Globus pallidus (tissue), 1 donor: ENCODE results near the gene KLRF2.
A peak's percentile ranks its signal among the peaks of the same experiment; 100 is the strongest.

Experiments used
- DNase-seq: peaks from one replicate; pipeline ENCODE4 v3.0.0-alpha.2; 2015; ENCODE audit warnings: low spot score

The KLRF2 gene

GRCh38 chr12:9888665-9889273, 7.5 kb downstream of the KLRF2 start:
- no peak for DNase-seq

DNA sequence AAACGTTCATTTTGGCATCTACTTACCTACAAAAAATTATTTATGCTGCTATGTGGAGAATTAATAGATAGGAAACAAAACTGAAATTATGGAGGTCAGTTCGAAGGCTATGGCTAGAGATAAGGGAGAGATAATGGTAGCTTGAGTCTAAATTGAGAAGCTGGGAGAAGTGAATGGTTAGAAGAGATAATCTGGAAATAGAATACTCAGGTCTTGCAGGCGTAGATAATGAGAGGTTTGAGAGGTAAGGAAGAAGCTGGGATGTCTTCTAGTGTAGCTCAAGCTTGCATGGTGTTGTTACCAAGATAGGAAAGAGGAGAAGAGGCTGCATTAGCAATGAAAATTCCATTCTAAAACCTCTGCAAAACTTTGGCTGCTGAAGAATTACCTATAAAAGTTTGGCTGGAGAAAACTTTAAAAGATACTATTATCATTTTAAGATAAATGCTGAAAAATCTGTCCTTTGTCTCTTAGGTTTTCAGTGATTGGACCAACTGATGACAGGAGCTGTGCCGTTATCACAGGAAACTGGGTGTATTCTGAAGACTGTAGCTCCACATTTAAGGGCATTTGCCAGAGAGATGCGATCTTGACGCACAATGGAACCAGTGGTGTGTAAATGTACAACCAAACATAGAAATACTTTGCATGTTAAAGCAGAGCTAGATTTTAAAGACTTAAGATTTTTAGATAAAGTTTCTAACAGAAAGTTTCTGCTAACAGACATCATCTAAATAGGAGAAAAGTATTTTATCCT, 14.1 kb downstream of the KLRF2 start:
- DNase-seq: no peak

DNA sequence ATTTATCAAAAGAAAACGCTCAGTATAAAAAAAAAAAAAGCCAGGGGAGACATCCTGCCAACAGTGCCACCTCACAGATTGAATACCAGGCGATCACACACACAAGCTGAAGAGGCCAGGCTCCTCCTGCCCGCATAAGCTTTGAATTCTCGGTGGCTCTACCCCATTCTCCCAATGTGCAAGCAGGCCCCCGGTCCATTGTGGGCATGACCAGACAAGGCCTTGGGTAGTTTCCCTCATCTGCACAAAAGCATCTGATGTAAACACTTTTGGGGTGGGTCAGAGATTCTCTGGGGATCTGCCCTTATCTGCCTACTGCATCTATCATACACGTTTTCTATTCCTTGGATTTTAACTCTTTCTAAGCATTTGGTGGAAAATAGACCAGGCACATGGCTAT, 16.2 kb downstream of the KLRF2 start:
- no peak for DNase-seq

- DNase-seq: no peak
Observed at GRCh38 chr12:9899209-9899608, 17.9 kb downstream of the KLRF2 start.

DNA sequence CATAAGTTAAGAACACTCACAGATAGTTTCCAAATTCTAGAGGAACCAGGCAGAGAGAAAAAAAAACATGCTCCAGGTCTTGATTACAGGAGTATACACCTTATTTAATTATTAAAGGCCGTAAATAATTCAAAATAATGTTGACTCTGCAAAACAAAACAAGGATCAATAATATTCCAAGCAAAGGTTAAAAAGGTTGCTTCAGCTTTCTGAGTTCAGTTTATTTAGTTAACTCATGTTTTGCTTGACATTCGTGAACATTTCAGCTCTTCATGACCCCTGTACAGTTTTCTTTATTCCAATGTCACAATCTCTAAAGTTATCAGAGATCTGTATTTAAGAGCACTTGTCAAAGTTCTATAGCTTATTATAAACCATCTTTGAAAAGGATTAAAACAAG, 19.6 kb downstream of the KLRF2 start:
- no peak for DNase-seq

GRCh38 chr12:9902539-9903228, 21.4 kb downstream of the KLRF2 start:
- DNase-seq: no peak

GRCh38 chr12:9906873-9907272, 25.6 kb downstream of the KLRF2 start:
- DNase-seq: no peak

- DNase-seq: no peak
Observed at GRCh38 chr12:9907769-9908168, 26.5 kb downstream of the KLRF2 start.

DNA sequence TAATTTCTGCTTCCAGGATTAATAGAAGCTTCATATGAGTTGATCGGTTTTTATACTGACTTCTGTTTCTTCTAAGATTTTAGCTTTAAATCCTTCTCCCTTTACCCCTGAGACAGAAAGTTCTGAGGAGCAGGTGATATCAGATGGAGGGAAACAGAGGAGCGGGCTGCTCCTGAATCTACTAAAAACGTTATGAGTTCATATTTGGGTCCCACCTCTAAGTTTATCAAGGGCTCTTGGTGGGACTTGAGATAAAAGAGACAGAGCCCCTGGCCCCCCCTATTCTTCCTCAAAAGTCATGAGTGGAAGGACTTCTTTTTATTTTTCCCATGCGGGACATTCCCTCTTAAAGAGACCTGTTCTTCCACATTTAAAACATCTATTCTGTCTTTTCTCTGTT, 27.1 kb downstream of the KLRF2 start:
- no peak for DNase-seq

- DNase-seq: no peak
Observed at GRCh38 chr12:9909724-9910123, 28.4 kb downstream of the KLRF2 start.

GRCh38 chr12:9910716-9911421, 29.6 kb downstream of the KLRF2 start:
- DNase-seq: no peak

DNA sequence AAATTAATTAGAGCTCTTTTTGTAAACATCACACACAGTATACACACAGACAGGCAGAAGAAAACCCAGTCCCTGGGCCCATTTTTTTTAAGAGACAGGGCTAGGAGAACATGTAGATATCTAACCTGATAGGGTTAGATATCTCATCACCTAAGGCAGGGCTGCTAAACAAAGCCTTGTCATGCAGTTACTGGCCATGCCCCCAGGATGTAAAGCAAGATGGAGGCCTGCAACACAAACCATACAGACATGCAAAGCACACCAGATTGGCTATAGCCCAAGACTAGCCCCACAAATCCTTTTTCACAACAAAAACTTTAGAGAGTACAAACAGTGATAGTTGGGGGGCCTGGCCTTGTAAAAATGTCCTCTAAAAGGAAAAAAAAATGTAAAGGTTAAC, 30.4 kb downstream of the KLRF2 start:
- no peak for DNase-seq

- no peak for DNase-seq
Observed at GRCh38 chr12:9919443-9919842, 38.2 kb downstream of the KLRF2 start.

- DNase-seq: no peak
Observed at GRCh38 chr12:9920451-9920850, 39.2 kb downstream of the KLRF2 start.

DNA sequence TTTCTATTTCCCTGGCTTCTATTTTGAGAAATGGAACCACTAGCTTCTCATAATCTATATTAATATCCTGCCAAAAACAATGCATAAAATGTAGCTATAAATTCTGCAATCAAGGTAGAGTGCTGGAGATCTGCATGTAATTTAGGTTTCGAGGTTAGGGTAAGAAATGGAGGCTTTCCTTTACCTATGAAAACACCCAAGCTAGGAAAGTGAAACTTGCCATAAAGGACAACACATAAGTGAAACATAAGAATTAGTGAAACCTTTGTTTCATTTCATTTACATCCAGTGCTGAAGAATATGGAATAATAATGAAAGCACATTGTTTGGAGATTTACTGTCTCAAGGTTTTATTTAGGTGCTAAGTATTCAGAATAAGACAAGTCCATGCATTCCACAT, 41.1 kb downstream of the KLRF2 start:
- no peak for DNase-seq

DNA sequence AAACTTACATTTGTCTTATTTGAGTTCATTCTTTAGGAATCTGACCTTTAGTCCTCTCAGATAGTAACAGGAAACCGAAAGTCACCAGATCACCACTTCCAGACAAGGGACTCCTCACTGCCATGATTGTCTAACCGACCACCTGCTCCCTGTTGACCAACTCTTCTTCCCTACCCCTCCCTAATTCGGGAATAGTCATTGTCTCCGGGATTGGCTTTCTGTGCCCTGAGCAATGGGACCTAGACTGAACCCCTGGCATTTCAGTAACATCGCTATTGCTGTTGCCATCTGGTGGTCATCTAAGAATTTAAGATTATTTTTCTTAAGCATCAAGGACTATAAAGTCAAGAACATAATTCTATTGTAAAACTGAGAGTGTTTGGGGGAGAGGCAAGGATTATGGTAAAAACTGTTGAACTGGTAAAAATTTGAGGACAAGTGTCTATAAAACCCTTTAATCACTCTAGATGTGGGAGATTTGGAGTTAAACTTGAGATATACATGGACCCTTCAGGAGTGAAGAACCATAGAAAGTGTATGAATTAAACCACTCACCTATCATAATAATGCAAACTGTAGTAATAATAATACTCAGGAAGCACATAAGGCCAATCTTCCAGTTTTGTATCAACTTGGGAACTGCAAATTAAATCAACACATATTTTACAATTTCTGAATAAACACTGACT, 44.6 kb downstream of the KLRF2 start:
- peak; percentile 39 for DNase-seq

DNA sequence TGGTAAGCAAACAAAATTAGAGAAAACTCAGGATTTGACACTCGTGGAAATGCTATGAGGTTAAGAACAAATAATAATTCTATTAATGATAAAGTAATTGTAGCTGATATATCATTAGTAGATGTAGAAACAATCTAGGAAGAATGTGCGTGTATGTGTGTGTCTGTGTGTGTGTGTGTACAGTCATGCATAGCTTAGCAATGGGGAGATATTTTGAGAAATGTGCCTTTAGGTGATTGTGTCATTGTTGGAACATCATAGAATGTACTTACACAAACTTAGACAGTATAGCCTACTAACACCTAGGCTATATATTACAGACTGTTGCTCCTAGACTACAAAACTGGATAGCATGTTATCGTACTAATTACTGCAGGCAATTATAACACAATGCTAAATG, 45.6 kb downstream of the KLRF2 start:
- DNase-seq: no peak

- DNase-seq: no peak
Observed at GRCh38 chr12:9928607-9929006, 47.3 kb downstream of the KLRF2 start.

GRCh38 chr12:9931245-9931644, 50.0 kb downstream of the KLRF2 start:
- no peak for DNase-seq

DNA sequence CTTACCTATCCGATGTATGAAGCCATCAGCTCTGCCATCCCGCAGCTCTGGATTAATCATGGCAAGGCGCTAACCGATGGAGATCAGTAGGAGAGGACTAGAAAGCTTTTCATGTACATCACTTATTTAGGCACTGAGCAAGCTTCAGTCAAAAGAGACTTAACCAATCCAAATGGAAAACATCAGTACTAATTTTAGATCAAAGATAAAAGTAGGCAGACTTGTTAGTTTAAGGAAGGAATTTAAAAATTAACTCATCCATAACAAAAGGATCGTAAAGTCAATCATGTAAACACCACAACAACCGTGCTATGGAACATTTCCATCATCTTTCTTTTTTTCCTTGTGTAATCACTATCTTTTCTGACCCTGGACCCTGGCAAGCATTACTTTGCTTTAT, 51.0 kb downstream of the KLRF2 start, which contains the start of gene CLEC2A:
Gene CLEC2A (minus strand): TSS at position 101 of the 400 bp plus-strand sequence. CDS start 41 bp downstream, at position 60.
- DNase-seq: no peak

DNA sequence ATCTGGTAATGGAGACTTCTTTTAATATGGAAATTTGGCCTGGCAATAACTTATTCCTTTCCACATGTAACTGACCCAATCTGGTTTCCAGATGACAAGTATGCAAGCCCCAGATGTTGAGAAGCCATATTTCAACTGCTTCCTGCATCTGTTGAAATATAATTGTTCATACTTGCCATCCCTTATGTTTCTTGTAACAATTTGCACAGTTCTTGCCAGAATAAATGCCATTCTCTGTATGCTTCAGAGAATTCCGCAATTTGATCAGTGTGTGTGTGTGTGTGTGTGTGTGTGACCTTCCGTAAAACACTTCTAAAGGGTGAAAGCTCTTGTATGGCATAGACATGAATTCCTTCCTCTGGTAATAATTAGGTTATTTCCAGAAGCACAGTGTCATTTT, 52.7 kb downstream of the KLRF2 start:
- DNase-seq: no peak

GRCh38 chr12:9935026-9935425, 53.7 kb downstream of the KLRF2 start:
- no peak for DNase-seq
